Transverse colon (tissue), 4 donors: ENCODE results near the gene CTDNEP1. TPM values are rescaled to one million over a fixed set of nuclear protein-coding genes. Genes with fewer than 3 reads are reported as not detected.
A peak's percentile ranks its signal among the peaks of the same experiment; 100 is the strongest.

ENCODE experiments used
- DNase-seq: peaks from one replicate; pipeline ENCODE4 v3.0.0-alpha.2; 2019
- H3K27ac ChIP-seq, 4 donors: fragments of 200-600 bp; sonication (generic); 2 replicates each; pipeline ENCODE4 v1.5.1; 2016 to 2018; ENCODE audit warnings: inconsistent platforms in 4 of 4
- H3K27me3 ChIP-seq: fragments of 200-600 bp; sonication (generic); 2 replicates; pipeline ENCODE4 v1.5.1; 2017; ENCODE audit warnings: inconsistent platforms
- H3K36me3 ChIP-seq, 4 donors: fragments of 200-600 bp; sonication (generic); 2 replicates each; pipeline ENCODE4 v1.5.1; 2017 to 2019; ENCODE audit warnings: inconsistent platforms in 4 of 4
- H3K4me1 ChIP-seq, 4 donors: fragments of 200-600 bp; sonication (generic); 2 replicates each; pipeline ENCODE4 v1.5.1; 2017 to 2020; ENCODE audit warnings: inconsistent platforms in 4 of 4
- H3K4me3 ChIP-seq, 4 donors: fragments of 200-600 bp; sonication (generic); 1 replicate in 1 of 4; 2 replicates in 3 of 4; pipeline versions ENCODE4 v1.5.1 to v1.6.1; 2017 to 2019; ENCODE audit warnings: inconsistent platforms in 4 of 4
- H3K9me3 ChIP-seq, 2 donors: fragments of 200-600 bp; sonication (generic); 2 replicates each; pipeline ENCODE4 v1.5.1; 2017 to 2019; ENCODE audit warnings: inconsistent platforms in 2 of 2
- CTCF ChIP-seq, 5 experiments: fragments of 200-600 bp in 3 of 5; fragments of 450-650 bp in 2 of 5; sonication (generic) in 3 of 5; IDR thresholded peaks; 1 replicate in 2 of 5; 2 replicates in 3 of 5; pipeline ENCODE4 v1.5.1; 2016 to 2017; ENCODE audit warnings: antibody characterized with exemption in 5 of 5, inconsistent platforms in 3 of 5, mild to moderate bottlenecking in 2 of 5, moderate library complexity in 1 of 5
- EP300 ChIP-seq: sonication (generic); formaldehyde crosslinking; IDR thresholded peaks from one replicate; pipeline ENCODE4 v1.6.1; 2017; ENCODE audit warnings: antibody characterized with exemption, low read depth
- POLR2A ChIP-seq: fragments of 450-650 bp; IDR thresholded peaks from one replicate; pipeline ENCODE4 v1.6.1; 2016; ENCODE audit warnings: antibody characterized with exemption, mild to moderate bottlenecking, moderate library complexity
- POLR2AphosphoS5 ChIP-seq, 3 donors: sonication (generic); formaldehyde crosslinking; IDR thresholded peaks; one replicate each; pipeline ENCODE4 v1.6.1; 2016; ENCODE audit warnings: antibody characterized with exemption in 3 of 3
- WGBS, 2 donors: methylation state at CpG; one replicate each; pipeline ENCODE4 v1.1.5; 2018; ENCODE audit warnings: low coverage in 1 of 2; 5-methylcytosine and 5-hydroxymethylcytosine counted together
- in situ Hi-C, 4 donors: fragments of 200-750 bp; cut with MboI; loops; one replicate each; pipeline versions ENCODE4 v1.15.0 to v1.15.1; 2017; ENCODE audit warnings: low sequenced_read_pairs in 3 of 4, low pct_ligation_motif_present in 1 of 4, low pct_unique_long_range_greater_than_20kb in 1 of 4
- intact Hi-C: fragments of 100-400 bp; cut with DNase I; formaldehyde crosslinking; loops from one replicate; pipeline ENCODE4 v1.15.1; 2023; ENCODE audit warnings: low total_unique reads
- total RNA-seq, 4 donors: library from RNA; depleted of rRNA; stranded (reverse); fragments of >200 nt; gene quantifications; one replicate each; pipeline ENCODE4 v1.1.0, GENCODE V29; 2016

Gene CTDNEP1
- total RNA-seq: 100 to 1,000 TPM in 1 of 4 donors, 10 to 100 TPM in 3; 52.3 to 113 (median 60.4) TPM

- peak within 1 kb of the TSS; percentile 79 to 100 (median 97) for H3K4me3 ChIP-seq
- peak; percentile 99 for DNase-seq
- intact Hi-C loops: no loop called here
- H3K27me3 ChIP-seq: no peaks in the 10 kb centered on the region
- no peaks in the 10 kb centered on the region for H3K9me3 ChIP-seq
- H3K27ac ChIP-seq: peak within 1 kb of the TSS; percentile 95 to 100 (median 98)
- peaks cover 14 to 42% (median 34%) of the 10 kb centered on the region in 4 donors for H3K4me1 ChIP-seq
- in situ Hi-C loops: no loop called here
- H3K36me3 ChIP-seq: peaks cover 0 to 12% (median under 1%) of the 10 kb centered on the region in 4 donors
- no peak for TF ChIP-seq CTCF (IDR thresholded peaks at IDR 0.05)
- peak; percentile 72 to 84 (median 78) for TF ChIP-seq POLR2AphosphoS5 (IDR thresholded peaks at IDR 0.05)
- TF ChIP-seq EP300: no peak
- TF ChIP-seq POLR2A: peak; percentile 55
- 2% methylated on average over 37 of the region's 41 CpGs; no CpG with 5 or more reads in 1 of the 2 donors for WGBS, 2 donors
Observed at GRCh38 chr17:7251661-7252175, at the start of gene CTDNEP1. TSS of gene CTDNEP1 (minus strand) at chr17:7251734. CDS start at chr17:7251296, 438 bp downstream.

GRCh38 chr17:7296189-7296861 is 44.8 kb upstream of the CTDNEP1 start:
- Histone ChIP-seq H3K36me3 (no peaks in the 10 kb centered on the region), H3K4me3 (peak overlapping the region in 1 of 4 donors; percentile 26), H3K9me3 (no peaks in the 10 kb centered on the region), H3K27ac (peak overlapping the region; percentile 64 to 91 (median 89)), H3K4me1 (peaks cover 22 to 49% (median 47%) of the 10 kb centered on the region in 4 donors), H3K27me3 (peaks cover 25% of the 10 kb centered on the region)
- in situ Hi-C loops (loop anchor here in 2 of 4 donors (25.0 kb wide), 1 partner anchor 259 kb away; the partner anchor contains the start of genes SLC16A11 (in 2 of the 2) and SLC16A13 (in 2 of the 2)), intact Hi-C loops (loop anchor here (2.0 kb wide), 1 partner anchor 16 kb away; the partner anchor contains the start of gene SLC2A4)
- peak; percentile 88 for DNase-seq
- 5 to 13% methylated on average over 4 to 41 of the region's 51 CpGs for WGBS, 2 donors
- TF ChIP-seq POLR2AphosphoS5 (IDR thresholded peaks at IDR 0.05) (peak in 1 of 3 donors; percentile 62), POLR2A (no peak), CTCF (IDR thresholded peaks at IDR 0.05) (peak; percentile 91 to 98 (median 95)), EP300 (peak; percentile 40)

- DNase-seq: no peak
- 55 to 86% methylated on average over 21 to 42 of the region's 42 CpGs for WGBS, 2 donors
- H3K36me3 ChIP-seq: no peaks in the 10 kb centered on the region
- peak overlapping the region in 2 of 4 donors; percentile 40 to 46 for H3K4me3 ChIP-seq
- in situ Hi-C loops (loop anchor here in 2 of 4 donors (25.0 kb wide), 1 partner anchor 258 kb away; the partner anchor contains the start of genes SLC16A11 (in 2 of the 2) and SLC16A13 (in 2 of the 2)), intact Hi-C loops (loop anchor here (2.0 kb wide), 1 partner anchor 15 kb away; the partner anchor contains the start of gene SLC2A4)
- peak overlapping the region; percentile 64 to 91 (median 89) for H3K27ac ChIP-seq
- H3K4me1 ChIP-seq: peaks cover 26 to 56% (median 47%) of the 10 kb centered on the region in 4 donors
- no peak for TF ChIP-seq POLR2AphosphoS5 (IDR thresholded peaks at IDR 0.05)
- peak in 4 of 5 experiments; percentile 10 to 45 (median 28) for TF ChIP-seq CTCF (IDR thresholded peaks at IDR 0.05)
- H3K9me3 ChIP-seq: no peaks in the 10 kb centered on the region
- H3K27me3 ChIP-seq: peaks cover 25% of the 10 kb centered on the region
Observed at GRCh38 chr17:7295230-7296180, 44.0 kb upstream of the CTDNEP1 start.
